ENCODE results near the gene FIS1.
"Not testable (repeated sequence)": the region's sequence is repeated elsewhere in the genome, so short reads cannot be mapped to it uniquely, and the experiment has no call there.

FIS1 gene

DNA sequence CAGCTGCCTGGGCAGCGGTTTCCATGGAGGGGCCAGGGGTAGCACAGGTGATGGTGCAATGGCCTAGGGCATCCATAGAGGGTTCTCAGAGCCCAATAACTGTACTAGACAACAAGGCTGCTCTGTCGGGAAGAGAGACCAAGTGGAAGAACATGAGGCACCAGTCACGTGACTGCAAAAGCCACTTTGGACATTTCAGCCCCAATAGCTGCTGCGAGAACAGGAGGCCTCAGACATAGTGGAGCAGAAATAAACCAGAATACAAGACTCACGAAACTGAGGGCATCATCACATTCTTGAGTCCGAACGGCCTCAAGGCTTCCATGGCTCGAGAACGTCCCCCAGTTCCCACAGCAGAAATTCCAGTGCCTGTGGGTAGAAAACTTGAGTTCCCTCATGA lies 32.3 kb upstream of the FIS1 start:
- no peak for DNase-seq (ENCODE audit: extremely low read depth, insufficient read length)
- TF ChIP-seq, protein P1, sequence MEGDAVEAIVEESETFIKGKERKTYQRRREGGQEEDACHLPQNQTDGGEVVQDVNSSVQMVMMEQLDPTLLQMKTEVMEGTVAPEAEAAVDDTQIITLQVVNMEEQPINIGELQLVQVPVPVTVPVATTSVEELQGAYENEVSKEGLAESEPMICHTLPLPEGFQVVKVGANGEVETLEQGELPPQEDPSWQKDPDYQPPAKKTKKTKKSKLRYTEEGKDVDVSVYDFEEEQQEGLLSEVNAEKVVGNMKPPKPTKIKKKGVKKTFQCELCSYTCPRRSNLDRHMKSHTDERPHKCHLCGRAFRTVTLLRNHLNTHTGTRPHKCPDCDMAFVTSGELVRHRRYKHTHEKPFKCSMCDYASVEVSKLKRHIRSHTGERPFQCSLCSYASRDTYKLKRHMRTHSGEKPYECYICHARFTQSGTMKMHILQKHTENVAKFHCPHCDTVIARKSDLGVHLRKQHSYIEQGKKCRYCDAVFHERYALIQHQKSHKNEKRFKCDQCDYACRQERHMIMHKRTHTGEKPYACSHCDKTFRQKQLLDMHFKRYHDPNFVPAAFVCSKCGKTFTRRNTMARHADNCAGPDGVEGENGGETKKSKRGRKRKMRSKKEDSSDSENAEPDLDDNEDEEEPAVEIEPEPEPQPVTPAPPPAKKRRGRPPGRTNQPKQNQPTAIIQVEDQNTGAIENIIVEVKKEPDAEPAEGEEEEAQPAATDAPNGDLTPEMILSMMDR (IDR thresholded peaks at IDR 0.05; ENCODE audit: insufficient read depth, low read length, poor library complexity, severe bottlenecking): no peak
- H3K36me3 ChIP-seq (ENCODE audit: control insufficient read depth, insufficient read depth, low read length): no peaks in the 10 kb centered on the region
- H3K27me3 ChIP-seq (replicated peaks; ENCODE audit: control insufficient read depth, insufficient read depth, low read length): no peaks in the 10 kb centered on the region
- no peak overlapping the region for H3K4me3 ChIP-seq (replicated peaks; ENCODE audit: low read depth, low read length)

DNA sequence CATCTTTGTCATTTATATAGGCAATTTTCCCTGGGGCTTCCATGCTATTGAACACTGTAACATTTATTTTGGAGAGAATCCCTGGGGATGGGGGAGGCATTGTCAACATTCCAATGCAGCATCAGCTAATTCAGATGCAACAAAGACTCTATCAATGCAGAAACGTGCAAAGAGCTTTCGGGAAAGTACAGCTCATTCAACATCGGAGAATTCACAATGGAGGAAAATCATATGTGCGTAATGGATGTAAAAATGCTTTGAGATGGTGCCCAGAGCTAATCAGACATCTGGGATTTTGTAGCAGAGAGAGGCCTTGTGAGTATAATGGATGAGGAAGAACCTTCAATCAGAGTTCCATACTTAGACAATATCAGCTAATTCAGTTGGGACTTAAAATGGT lies 28.3 kb upstream of the FIS1 start:
- H3K4me3 ChIP-seq (replicated peaks; ENCODE audit: low read depth, low read length): no peak overlapping the region
- TF ChIP-seq, protein P1 (IDR thresholded peaks at IDR 0.05; ENCODE audit: insufficient read depth, low read length, poor library complexity, severe bottlenecking): no peak
- DNase-seq (ENCODE audit: extremely low read depth, insufficient read length): no peak
- no peaks in the 10 kb centered on the region for H3K27me3 ChIP-seq (replicated peaks; ENCODE audit: control insufficient read depth, insufficient read depth, low read length)
- H3K36me3 ChIP-seq (ENCODE audit: control insufficient read depth, insufficient read depth, low read length): no peaks in the 10 kb centered on the region

DNA sequence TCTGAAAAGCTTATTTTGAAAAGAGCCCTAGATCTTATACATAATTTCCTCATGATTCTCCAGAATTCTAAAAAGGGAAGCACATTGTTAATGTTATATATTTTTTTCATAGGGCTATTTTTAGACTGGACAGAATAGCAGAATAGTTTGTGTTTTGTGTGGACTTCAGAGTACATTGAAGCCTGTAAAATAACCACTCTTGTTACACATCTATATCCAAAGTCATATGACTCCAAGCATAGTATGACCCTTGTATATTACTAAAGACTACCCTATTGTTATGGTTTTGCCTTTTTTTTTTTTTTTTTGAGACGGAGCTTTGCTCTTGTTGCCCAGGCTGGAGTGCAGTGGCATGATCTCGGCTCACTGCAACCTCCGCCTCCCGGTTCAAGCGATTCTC lies 26.1 kb upstream of the FIS1 start:
- H3K4me3 ChIP-seq (replicated peaks; ENCODE audit: low read depth, low read length): no peak overlapping the region
- TF ChIP-seq, protein P1 (IDR thresholded peaks at IDR 0.05; ENCODE audit: insufficient read depth, low read length, poor library complexity, severe bottlenecking): no peak
- H3K36me3 ChIP-seq (ENCODE audit: control insufficient read depth, insufficient read depth, low read length): no peaks in the 10 kb centered on the region
- no peak for DNase-seq (ENCODE audit: extremely low read depth, insufficient read length)
- H3K27me3 ChIP-seq (replicated peaks; ENCODE audit: control insufficient read depth, insufficient read depth, low read length): no peaks in the 10 kb centered on the region

DNA sequence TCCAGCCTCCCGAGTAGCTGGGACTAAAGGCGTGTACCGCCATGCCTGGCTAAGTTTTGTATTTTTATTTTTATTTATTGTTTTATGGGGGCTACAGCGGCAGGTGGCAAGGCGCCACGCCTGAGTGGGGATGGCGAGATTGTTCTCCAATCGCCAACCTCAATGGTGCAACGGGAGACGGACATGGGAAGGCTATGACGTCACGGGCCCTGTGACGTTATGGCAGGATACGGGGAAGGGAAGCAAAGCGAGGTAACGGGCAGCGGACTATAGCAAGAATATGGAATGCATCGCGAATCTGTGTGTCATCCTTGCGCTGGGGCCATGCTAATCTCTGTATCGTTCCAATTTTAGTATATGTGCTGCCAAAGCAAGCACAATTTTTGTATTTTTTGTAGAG lies 24.8 kb upstream of the FIS1 start:
- no peak overlapping the region for H3K4me3 ChIP-seq (replicated peaks; ENCODE audit: low read depth, low read length)
- H3K36me3 ChIP-seq (ENCODE audit: control insufficient read depth, insufficient read depth, low read length): no peaks in the 10 kb centered on the region
- no peaks in the 10 kb centered on the region for H3K27me3 ChIP-seq (replicated peaks; ENCODE audit: control insufficient read depth, insufficient read depth, low read length)
- no peak for DNase-seq (ENCODE audit: extremely low read depth, insufficient read length)
- TF ChIP-seq, protein P1 (IDR thresholded peaks at IDR 0.05; ENCODE audit: insufficient read depth, low read length, poor library complexity, severe bottlenecking): no peak

DNA sequence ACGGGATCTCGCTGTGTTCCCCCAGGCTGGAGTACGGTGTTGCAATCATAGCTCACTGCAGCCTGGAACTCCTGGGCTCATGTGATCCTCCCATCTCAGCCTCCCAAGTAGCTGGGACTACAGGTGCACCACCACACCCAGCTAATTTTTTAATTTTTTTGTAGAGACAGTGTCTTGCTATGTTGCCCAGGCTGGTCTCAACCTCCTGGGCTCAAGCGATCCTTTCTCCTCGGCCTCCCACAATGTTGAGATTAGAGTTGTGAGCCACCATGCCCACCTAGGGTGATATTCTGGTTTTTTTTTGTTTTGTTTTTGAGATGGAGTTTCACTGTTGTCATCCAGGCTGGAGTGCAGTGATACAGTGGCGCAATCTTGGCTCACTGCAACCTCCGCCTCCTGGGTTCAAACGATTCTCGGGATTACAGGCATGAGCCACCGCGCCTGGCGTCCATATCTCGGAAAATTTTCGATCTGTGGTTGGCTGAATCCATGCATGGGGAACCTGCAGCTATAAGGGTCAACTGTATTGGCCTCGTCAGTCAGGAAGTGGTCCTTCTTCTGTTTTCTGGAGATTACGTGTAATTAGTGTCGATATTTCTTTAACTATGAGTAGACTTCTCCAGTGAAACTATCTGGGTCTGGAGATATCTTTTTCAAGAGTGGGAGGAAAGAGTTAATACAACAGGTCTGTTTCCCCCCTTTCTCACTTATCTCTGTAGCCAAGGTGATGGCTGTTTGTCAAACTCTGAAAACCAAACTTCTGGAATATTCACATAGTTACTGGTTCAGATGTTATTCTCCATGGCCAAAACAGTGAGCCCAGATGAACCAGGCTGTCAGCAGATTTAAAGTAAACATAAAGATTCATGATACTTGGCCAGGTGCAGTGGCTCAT lies 21.0 kb upstream of the FIS1 start:
- H3K4me3 ChIP-seq (replicated peaks; ENCODE audit: low read depth, low read length): no peak overlapping the region
- H3K27me3 ChIP-seq (replicated peaks; ENCODE audit: control insufficient read depth, insufficient read depth, low read length): no peaks in the 10 kb centered on the region; the same call in none of the 2 replicates
- DNase-seq (ENCODE audit: extremely low read depth, insufficient read length): no peak
- no peaks in the 10 kb centered on the region for H3K36me3 ChIP-seq (ENCODE audit: control insufficient read depth, insufficient read depth, low read length)
- TF ChIP-seq, protein P1 (IDR thresholded peaks at IDR 0.05; ENCODE audit: insufficient read depth, low read length, poor library complexity, severe bottlenecking): no peak

DNA sequence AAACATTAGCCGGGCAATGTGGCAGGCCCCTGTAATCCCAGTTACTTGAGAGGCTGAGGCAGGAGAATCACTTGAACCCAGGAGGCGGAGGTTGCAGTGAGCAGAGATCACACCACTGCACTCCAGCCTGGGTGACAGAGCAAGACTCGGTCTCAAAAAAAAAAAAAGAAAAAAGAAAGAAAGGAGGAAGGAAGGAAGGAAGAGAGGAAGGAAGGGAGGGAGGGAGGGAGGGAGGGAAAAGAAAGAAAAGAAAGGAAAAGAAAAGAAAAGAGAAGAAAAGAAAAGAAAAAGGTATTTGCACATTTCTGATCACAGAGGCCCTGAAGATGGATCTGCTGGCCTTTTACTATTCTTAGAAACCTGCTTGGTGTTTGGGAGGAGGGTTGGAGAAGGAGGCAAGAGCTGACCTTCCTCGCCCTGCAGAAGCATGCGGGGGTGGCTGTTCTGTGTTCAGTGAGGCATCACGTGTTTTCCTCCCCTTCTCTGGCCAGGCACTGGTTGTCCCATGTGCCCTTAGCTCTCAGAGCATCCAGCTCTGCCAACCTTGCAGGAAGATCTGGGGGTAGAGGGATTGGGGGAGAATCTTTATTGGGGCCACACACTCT lies 19.3 kb upstream of the FIS1 start:
- not testable (repeated sequence) for H3K27me3 ChIP-seq (replicated peaks; ENCODE audit: control insufficient read depth, insufficient read depth, low read length); H3K4me3 ChIP-seq (replicated peaks; ENCODE audit: low read depth, low read length); DNase-seq (ENCODE audit: extremely low read depth, insufficient read length); H3K36me3 ChIP-seq (ENCODE audit: control insufficient read depth, insufficient read depth, low read length)
